Small intestine (tissue), 7 donors: Measurements from ENCODE around the gene KIF1B. TPM values are rescaled to one million over a fixed set of nuclear protein-coding genes. Genes with fewer than 3 reads are reported as not detected.

Source experiments
- DNase-seq, 2 donors: peaks; one replicate each; pipeline versions ENCODE4 v3.0.0 to v3.0.0-alpha.2; 2013
- FAIRE-seq: peaks from 2 replicates; lab custom pipeline; 2012; peaks lifted over from hg19 to GRCh38; lab: Jason Lieb, UNC
- H3K27ac ChIP-seq, 3 donors: one replicate each; pipeline ENCODE4 v1.5.1; 2013; ENCODE audit warnings: low read length in 2 of 3, mild to moderate bottlenecking in 2 of 3, control low read depth in 1 of 3, inconsistent platforms in 1 of 3, low read depth in 1 of 3, moderate library complexity in 1 of 3
- H3K27me3 ChIP-seq, 3 donors: one replicate each; pipeline ENCODE4 v1.6.1; 2013; ENCODE audit warnings: low read length in 3 of 3, inconsistent platforms in 1 of 3; ENCODE audit not compliant: control insufficient read depth in 3 of 3, insufficient read depth in 3 of 3
- H3K36me3 ChIP-seq, 3 donors: one replicate each; pipeline ENCODE4 v1.6.1; 2013; ENCODE audit warnings: low read length in 3 of 3, inconsistent platforms in 1 of 3, low read depth in 1 of 3, mild to moderate bottlenecking in 1 of 3, moderate library complexity in 1 of 3; ENCODE audit not compliant: control insufficient read depth in 3 of 3, insufficient read depth in 2 of 3
- H3K4me1 ChIP-seq, 3 donors: one replicate each; pipeline ENCODE4 v1.6.1; 2013; ENCODE audit warnings: low read length in 2 of 3, inconsistent platforms in 1 of 3, low read depth in 1 of 3, mild to moderate bottlenecking in 1 of 3, moderate library complexity in 1 of 3; ENCODE audit not compliant: control insufficient read depth in 3 of 3, insufficient read depth in 2 of 3
- H3K4me3 ChIP-seq, 3 donors: one replicate each; pipeline ENCODE4 v1.5.1; 2013; ENCODE audit warnings: low read length in 3 of 3, control low read depth in 1 of 3, inconsistent platforms in 1 of 3, low read depth in 1 of 3, mild to moderate bottlenecking in 1 of 3, moderate library complexity in 1 of 3
- H3K9me3 ChIP-seq, 2 donors: one replicate each; pipeline ENCODE4 v1.6.1; 2013; ENCODE audit warnings: low read depth in 1 of 2, low read length in 1 of 2; ENCODE audit not compliant: control insufficient read depth in 2 of 2, insufficient read depth in 1 of 2
- WGBS, 3 donors: extraction: QIAGEN DNeasy Blood & Tissue Kit; methylation state at CpG; one replicate each; pipeline ENCODE4 v1.1.7; 2013; 5-methylcytosine and 5-hydroxymethylcytosine counted together
- polyA plus RNA-seq, 4 donors: library from polyadenylated mRNA; stranded (reverse) in 3 of 4; unstranded in 1 of 4; fragments of 200-250 nt in 3 of 4; fragments of 120-200 nt in 1 of 4; gene quantifications; one replicate each; pipeline versions ENCODE4 v1.2.1 to v1.2.3, GENCODE V29; 2013
- donor health status: healthy with polysubstance abuse.
- donor health status: control.
- donor health status: control.
- donor health status: Bipolar disorder and iron deficiency.
- donor health status: healthy.

Gene KIF1B
- polyA plus RNA-seq, 4 donors: 6.8 to 15.5 (median 12.6) TPM

DNA sequence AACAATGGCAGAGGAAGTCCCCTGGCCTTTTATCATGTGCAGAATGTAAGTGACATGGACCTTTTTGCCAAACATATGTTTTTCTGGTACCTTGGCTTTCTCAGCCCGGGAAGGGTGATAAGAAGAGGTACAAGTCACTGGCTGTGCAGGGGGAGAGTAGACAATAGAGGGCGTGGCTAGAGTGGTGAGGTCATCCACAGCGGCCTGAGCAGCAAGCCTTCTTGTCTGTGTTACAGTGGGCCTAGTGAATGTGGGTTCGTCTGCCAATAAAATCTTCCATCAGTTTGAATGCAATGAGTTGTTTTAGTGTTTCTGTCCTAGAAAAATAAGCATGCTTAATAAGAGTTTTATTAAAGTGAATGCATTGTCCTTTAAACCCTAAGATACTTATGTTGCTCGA lies 129.4 kb downstream of the KIF1B start:
- DNase-seq (peak; percentile 36 to 66), FAIRE-seq (no peak)
- Histone ChIP-seq H3K36me3 (peaks cover 20 to 34% (median 24%) of the 10 kb centered on the region in 3 donors), H3K27me3 (no peaks in the 10 kb centered on the region), H3K4me3 (no peak overlapping the region), H3K9me3 (no peaks in the 10 kb centered on the region), H3K27ac (peak overlapping the region in 1 of 3 donors; percentile 23), H3K4me1 (peaks cover 0 to 4% (median 0%) of the 10 kb centered on the region in 3 donors)
- WGBS, 3 donors: 27 to 49% (median 45%) methylated on average over 5 of the region's 5 CpGs

DNA sequence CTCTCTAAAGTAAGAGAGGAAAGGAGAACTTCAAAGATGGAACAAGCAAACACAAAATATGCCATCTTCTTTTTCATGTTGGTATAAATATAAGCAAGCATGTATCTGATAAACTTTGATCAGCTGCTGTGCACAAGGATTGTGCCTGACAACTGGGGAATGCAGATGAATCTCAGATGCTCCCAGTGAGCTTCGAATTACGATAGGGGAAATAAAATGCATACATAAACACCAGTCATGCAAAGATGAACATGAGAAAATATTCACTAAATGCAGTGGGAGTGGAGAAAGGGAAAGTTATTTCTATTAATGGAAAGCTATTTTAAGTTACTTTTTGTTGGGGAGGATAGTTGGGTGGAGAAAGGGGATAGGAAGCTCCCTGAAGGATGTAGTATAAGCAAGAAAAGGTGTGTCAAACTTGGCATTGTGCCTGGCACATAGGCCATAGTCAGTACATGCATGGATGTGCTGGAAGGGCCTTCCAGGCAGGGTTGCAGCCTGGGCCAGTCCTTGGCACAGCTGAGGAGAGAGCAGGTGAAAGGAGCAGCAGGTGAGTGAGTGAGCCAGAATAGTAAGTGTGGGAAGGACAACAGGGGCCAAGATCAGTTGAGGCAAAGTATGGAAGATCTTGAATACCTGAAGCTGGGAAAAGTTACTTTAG lies 130.7 kb downstream of the KIF1B start:
- peaks cover 14 to 28% (median 22%) of the 10 kb centered on the region in 3 donors for H3K36me3 ChIP-seq
- no peaks in the 10 kb centered on the region for H3K9me3 ChIP-seq
- 84 to 93% (median 86%) methylated on average over 2 of the region's 2 CpGs for WGBS, 3 donors
- no peak overlapping the region for H3K27ac ChIP-seq
- peak in 1 of 2 donors; percentile 38 for DNase-seq
- no peaks in the 10 kb centered on the region for H3K27me3 ChIP-seq
- H3K4me1 ChIP-seq: peaks cover 0 to 4% (median 0%) of the 10 kb centered on the region in 3 donors
- no peak overlapping the region for H3K4me3 ChIP-seq
- no peak for FAIRE-seq

DNA sequence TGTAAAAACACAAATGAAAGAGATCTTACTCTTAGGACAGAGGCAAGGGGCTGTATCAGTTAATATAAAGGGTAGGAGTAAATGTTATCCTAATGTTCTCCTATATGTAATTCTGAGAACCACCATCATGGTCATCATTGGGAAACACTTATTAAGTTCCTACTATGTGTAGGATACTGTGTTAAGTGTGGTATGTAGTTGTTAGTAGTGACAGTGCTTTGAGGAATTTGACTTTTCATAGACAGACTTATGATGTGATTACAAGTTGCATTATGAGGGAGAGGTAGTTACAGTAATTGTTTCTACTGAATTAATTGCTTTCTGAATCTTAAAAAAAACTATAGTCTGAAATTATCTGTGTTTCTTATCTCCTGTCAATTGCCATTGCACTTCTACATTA lies 136.7 kb downstream of the KIF1B start:
- DNase-seq (no peak), FAIRE-seq (no peak)
- Histone ChIP-seq H3K4me1 (no peaks in the 10 kb centered on the region), H3K9me3 (no peaks in the 10 kb centered on the region), H3K27ac (no peak overlapping the region), H3K4me3 (no peak overlapping the region), H3K36me3 (peaks cover 15 to 35% (median 23%) of the 10 kb centered on the region in 3 donors), H3K27me3 (no peaks in the 10 kb centered on the region)

DNA sequence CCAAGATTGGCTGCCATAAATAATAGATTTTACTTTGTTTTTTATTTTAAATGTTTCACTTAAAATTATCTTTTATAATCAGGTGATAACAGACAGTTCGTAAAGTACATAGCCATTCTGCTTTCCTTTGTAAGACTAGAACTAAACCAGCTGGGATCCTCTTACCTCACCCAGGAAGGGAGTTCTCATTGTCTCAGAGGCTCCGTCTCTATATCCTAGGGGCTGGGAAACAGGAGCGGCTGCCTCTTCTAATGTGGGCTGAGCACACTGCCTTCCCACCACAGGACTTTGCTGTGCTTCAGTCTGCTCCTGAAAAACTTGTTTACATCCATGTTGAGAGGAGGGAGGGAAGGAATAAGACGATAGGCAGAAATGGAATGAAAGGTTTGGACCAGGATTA lies 142.9 kb downstream of the KIF1B start:
- Histone ChIP-seq H3K36me3 (peaks cover 11 to 20% (median 18%) of the 10 kb centered on the region in 3 donors), H3K27ac (no peak overlapping the region), H3K4me1 (no peaks in the 10 kb centered on the region), H3K4me3 (no peak overlapping the region), H3K27me3 (no peaks in the 10 kb centered on the region), H3K9me3 (no peaks in the 10 kb centered on the region)
- DNase-seq (no peak), FAIRE-seq (no peak)
- 68 to 91% (median 87%) methylated on average over 4 of the region's 4 CpGs for WGBS, 3 donors

DNA sequence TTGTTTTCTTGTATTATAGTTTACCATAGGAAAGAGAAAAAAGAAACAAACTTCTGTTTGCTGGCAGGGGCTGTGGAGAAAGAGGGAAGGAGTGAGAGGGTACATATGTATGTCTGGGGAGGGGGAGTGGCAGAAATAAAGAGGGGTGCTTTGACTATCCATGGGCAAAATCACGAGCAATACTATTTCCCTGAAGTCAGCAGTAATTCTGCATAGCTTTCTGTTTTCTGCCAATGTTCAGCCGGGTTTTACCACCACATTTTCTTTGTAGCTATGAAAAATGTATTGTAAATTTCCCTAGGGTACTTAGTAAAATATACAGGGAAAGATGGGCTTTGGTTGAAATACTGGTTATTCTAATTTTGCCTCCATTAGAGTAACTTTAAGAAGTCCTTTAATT lies 143.3 kb downstream of the KIF1B start:
- FAIRE-seq (no peak), DNase-seq (no peak)
- Histone ChIP-seq H3K4me3 (no peak overlapping the region), H3K9me3 (no peaks in the 10 kb centered on the region), H3K27me3 (no peaks in the 10 kb centered on the region), H3K4me1 (no peaks in the 10 kb centered on the region), H3K36me3 (peaks cover 7 to 19% (median 14%) of the 10 kb centered on the region in 3 donors), H3K27ac (no peak overlapping the region)
- 69 to 77% (median 73%) methylated on average over 2 of the region's 2 CpGs for WGBS, 3 donors

DNA sequence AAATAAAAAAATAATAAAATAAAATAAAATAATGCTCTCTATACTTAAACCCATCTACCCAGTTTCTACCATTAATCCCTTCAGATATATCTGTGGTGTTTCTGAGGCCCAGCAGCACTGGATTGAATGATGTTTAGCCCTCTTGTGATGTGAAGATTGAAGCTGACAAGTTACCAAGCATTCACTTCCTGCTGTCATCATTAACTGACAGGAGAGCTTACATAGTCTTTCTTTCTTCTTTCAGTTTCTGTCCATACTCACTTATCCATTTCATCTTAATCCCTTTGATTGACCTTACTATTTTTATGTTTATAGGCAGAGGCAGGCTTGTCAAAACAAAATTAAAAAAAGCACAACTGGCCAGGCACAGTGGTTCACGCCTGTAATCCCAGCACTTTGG lies 149.7 kb downstream of the KIF1B start:
- no peak overlapping the region for H3K27ac ChIP-seq
- no peaks in the 10 kb centered on the region for H3K4me1 ChIP-seq
- 90 to 96% (median 91%) methylated on average over 1 of the region's 1 CpG for WGBS, 3 donors
- no peaks in the 10 kb centered on the region for H3K27me3 ChIP-seq
- H3K36me3 ChIP-seq: peaks cover 2 to 17% (median 8%) of the 10 kb centered on the region in 3 donors
- H3K4me3 ChIP-seq: no peak overlapping the region
- DNase-seq (no peak), FAIRE-seq (no peak)
- H3K9me3 ChIP-seq: no peaks in the 10 kb centered on the region

DNA sequence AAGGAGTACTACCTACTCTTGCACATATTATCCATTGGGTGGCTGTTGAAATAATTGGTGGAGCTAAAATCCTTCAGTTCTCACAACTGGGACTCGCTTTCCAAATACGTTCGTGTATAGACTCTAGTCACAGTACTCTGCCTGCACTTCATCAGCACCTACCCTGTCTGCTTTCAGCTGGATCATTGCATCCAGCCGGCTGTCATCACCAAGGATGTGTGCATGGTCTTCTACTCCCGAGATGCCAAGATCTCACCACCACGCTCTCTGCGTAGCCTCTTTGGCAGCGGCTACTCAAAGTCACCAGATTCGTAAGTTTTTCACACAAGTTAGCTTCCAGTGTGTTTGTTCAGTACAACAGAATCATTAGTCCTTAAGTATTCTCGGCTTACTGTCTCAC lies 151.1 kb downstream of the KIF1B start:
- Histone ChIP-seq H3K4me1 (no peaks in the 10 kb centered on the region), H3K4me3 (no peak overlapping the region), H3K27me3 (no peaks in the 10 kb centered on the region), H3K9me3 (no peaks in the 10 kb centered on the region), H3K27ac (no peak overlapping the region), H3K36me3 (peaks cover 5 to 31% (median 10%) of the 10 kb centered on the region in 3 donors)
- WGBS, 3 donors: 95 to 96% (median 96%) methylated on average over 10 of the region's 10 CpGs
- DNase-seq (no peak), FAIRE-seq (no peak)

DNA sequence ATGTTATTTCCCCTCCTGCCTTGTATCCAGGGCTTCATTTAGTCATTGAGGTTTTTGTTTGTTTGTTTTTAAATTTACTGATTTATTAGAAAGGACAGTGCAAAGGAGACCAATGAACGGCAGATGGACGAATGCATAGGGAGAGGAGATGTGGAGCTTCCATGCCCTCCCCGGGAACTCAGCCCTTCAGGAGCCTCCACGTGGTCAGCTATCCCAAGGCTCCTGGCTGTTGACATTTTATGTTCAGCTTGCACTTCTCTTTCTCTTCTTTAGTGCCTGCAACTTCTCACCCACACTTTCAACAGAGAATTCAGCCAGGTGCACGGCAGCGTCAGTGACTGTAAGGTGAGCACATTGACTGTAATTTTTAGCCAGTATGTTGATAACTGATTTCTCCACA lies 157.8 kb downstream of the KIF1B start:
- no peak overlapping the region for H3K27ac ChIP-seq
- peaks cover 10 to 51% (median 18%) of the 10 kb centered on the region in 3 donors for H3K36me3 ChIP-seq
- H3K9me3 ChIP-seq: no peaks in the 10 kb centered on the region
- H3K27me3 ChIP-seq: no peaks in the 10 kb centered on the region
- WGBS, 3 donors: 84 to 90% (median 84%) methylated on average over 6 of the region's 6 CpGs
- H3K4me1 ChIP-seq: no peaks in the 10 kb centered on the region
- H3K4me3 ChIP-seq: no peak overlapping the region
- FAIRE-seq (no peak), DNase-seq (no peak)

DNA sequence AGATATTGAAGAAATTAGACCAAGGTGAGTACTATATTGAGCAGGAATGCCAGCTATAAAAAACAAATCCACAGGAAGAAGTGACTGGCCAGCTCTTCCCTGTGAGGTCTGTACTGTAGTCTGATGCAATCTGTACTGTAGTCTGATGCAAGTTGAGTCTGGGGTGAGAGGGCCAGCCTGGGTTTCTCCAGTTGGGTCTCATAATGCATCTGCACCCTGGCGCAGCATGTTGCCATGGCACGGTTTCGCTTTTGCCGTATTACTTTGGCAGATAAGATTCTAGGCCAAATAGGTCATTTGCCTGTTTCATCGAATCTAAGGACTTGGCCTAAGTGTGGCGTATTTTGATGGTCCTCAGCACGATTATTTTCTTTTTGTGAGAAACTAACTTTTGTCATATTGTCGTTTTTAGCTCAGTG lies 164.1 kb downstream of the KIF1B start:
- no peak for FAIRE-seq
- 88 to 94% (median 91%) methylated on average over 8 of the region's 8 CpGs for WGBS, 3 donors

More for the DNA sequence above, 164.1 kb downstream of the KIF1B start:
- Histone ChIP-seq H3K27me3 (no peaks in the 10 kb centered on the region), H3K36me3 (peaks cover 11 to 60% (median 22%) of the 10 kb centered on the region in 3 donors), H3K27ac (no peak overlapping the region), H3K9me3 (no peaks in the 10 kb centered on the region), H3K4me3 (no peak overlapping the region), H3K4me1 (no peaks in the 10 kb centered on the region)
- DNase-seq: no peak
